Measurements from ENCODE around the gene ENPP6.
"Not testable (repeated sequence)": the region's sequence is repeated elsewhere in the genome, so short reads cannot be mapped to it uniquely, and the experiment has no call there.

Gene ENPP6

GRCh38 chr4:184234155-184234554 lies 16.5 kb upstream of the ENPP6 start:
- no peak for DNase-seq

GRCh38 chr4:184232975-184233374 lies 15.3 kb upstream of the ENPP6 start:
- DNase-seq = no peak

- no peak for DNase-seq
Observed at GRCh38 chr4:184232202-184232601, 14.5 kb upstream of the ENPP6 start.

- DNase-seq = no peak
Observed at GRCh38 chr4:184231573-184231972, 13.9 kb upstream of the ENPP6 start.

- no peak for DNase-seq
Observed at GRCh38 chr4:184228056-184228705, 10.5 kb upstream of the ENPP6 start.

- DNase-seq = no peak
Observed at GRCh38 chr4:184216515-184216914, 1.2 kb downstream of the ENPP6 start.

- DNase-seq = no peak
Observed at GRCh38 chr4:184215709-184216328, 1.9 kb downstream of the ENPP6 start.

- DNase-seq = no peak
Observed at GRCh38 chr4:184214931-184215330, 2.7 kb downstream of the ENPP6 start.

GRCh38 chr4:184207734-184208607 lies 9.7 kb downstream of the ENPP6 start:
- DNase-seq = not testable (repeated sequence)

- DNase-seq = no peak
Observed at GRCh38 chr4:184205243-184205642, 12.4 kb downstream of the ENPP6 start.

- DNase-seq = no peak
Observed at GRCh38 chr4:184203300-184203699, 14.4 kb downstream of the ENPP6 start.

- DNase-seq = no peak
Observed at GRCh38 chr4:184201179-184201578, 16.5 kb downstream of the ENPP6 start.

GRCh38 chr4:184200296-184200695 lies 17.4 kb downstream of the ENPP6 start:
- DNase-seq = no peak

GRCh38 chr4:184199780-184200179 lies 17.9 kb downstream of the ENPP6 start:
- DNase-seq = no peak

GRCh38 chr4:184198190-184198589 lies 19.5 kb downstream of the ENPP6 start:
- no peak for DNase-seq

- DNase-seq = no peak
Observed at GRCh38 chr4:184197536-184198082, 20.1 kb downstream of the ENPP6 start.

GRCh38 chr4:184196730-184197385 lies 20.8 kb downstream of the ENPP6 start:
- DNase-seq = no peak

GRCh38 chr4:184193556-184194525 lies 23.8 kb downstream of the ENPP6 start:
- DNase-seq = no peak

- no peak for DNase-seq
Observed at GRCh38 chr4:184192933-184193332, 24.7 kb downstream of the ENPP6 start.

GRCh38 chr4:184191267-184191666 lies 26.4 kb downstream of the ENPP6 start:
- DNase-seq = no peak

- no peak for DNase-seq
Observed at GRCh38 chr4:184190711-184191110, 27.0 kb downstream of the ENPP6 start.

GRCh38 chr4:184189966-184190365 lies 27.7 kb downstream of the ENPP6 start:
- no peak for DNase-seq

Data from fibroblast of skin of abdomen (primary cell).